ENCODE results near the gene RNF183. TPM values are rescaled to one million over a fixed set of nuclear protein-coding genes. Genes with fewer than 3 reads are reported as not detected.

Gene RNF183
- polyA plus RNA-seq, 3 donors: not detected

GRCh38 chr9:113266174-113266573, 37.0 kb downstream of the RNF183 start:
- Mint-ChIP-seq H3K27ac (peak overlapping the region in 1 of 7 donors; percentile 50), H3K4me3 (no peak overlapping the region), H3K36me3 (peaks cover 55 to 74% of the 10 kb centered on the region in 2 donors), H3K4me1 (no peaks in the 10 kb centered on the region), H3K27me3 (ENCODE audit: low read depth in 3 of 3) (no peaks in the 10 kb centered on the region), H3K9me3 (peaks cover 0 to 1% (median 0%) of the 10 kb centered on the region in 7 donors)
- Histone ChIP-seq H3K79me2 (ENCODE audit: insufficient read depth, low read length) (no peaks in the 10 kb centered on the region), H3K27ac (ENCODE audit: low read depth in 1 of 2, low read length in 2 of 2) (no peak overlapping the region), H3K4me3 (replicated peaks in 1 of 3; ENCODE audit: low read depth in 2 of 3, low read length in 3 of 3) (no peak overlapping the region), H4K20me1 (ENCODE audit: insufficient read depth, low read length) (no peaks in the 10 kb centered on the region), H3K27me3 (ENCODE audit: control insufficient read depth in 2 of 2, insufficient read depth in 2 of 2, low read length in 2 of 2) (no peaks in the 10 kb centered on the region), H3K4me1 (ENCODE audit: control insufficient read depth in 1 of 2, insufficient read depth in 2 of 2, low read length in 2 of 2) (no peaks in the 10 kb centered on the region), H3K36me3 (replicated peaks in 1 of 2; ENCODE audit: control insufficient read depth in 1 of 2, insufficient read depth in 2 of 2, low read length in 2 of 2) (peaks cover 51 to 84% of the 10 kb centered on the region in 2 donors), H3K9me3 (replicated peaks in 1 of 2; ENCODE audit: control insufficient read depth in 1 of 2, insufficient read depth in 1 of 2, low read length in 2 of 2) (no peaks in the 10 kb centered on the region), H3K4me2 (replicated peaks; ENCODE audit: extremely low read depth, low read length, poor library complexity, severe bottlenecking) (no peak overlapping the region), H2AFZ (ENCODE audit: insufficient read depth, low read depth, low read length, poor library complexity, severe bottlenecking) (no peak overlapping the region), H3K9ac (ENCODE audit: insufficient read depth, low read length, poor library complexity, severe bottlenecking) (no peak overlapping the region)
- TF ChIP-seq CTCF (IDR thresholded peaks at IDR 0.05): no peak
- DNase-seq: no peak
- 100% methylated on average over 2 of the region's 3 CpGs for WGBS (ENCODE audit: insufficient coverage)
- intact Hi-C loops (cut with micrococcal nuclease): no loop called here

- intact Hi-C loops (cut with micrococcal nuclease): no loop called here
- no peak overlapping the region for H3K9ac ChIP-seq (ENCODE audit: insufficient read depth, low read length, poor library complexity, severe bottlenecking)
- no peak overlapping the region for H3K4me3 Mint-ChIP-seq
- H4K20me1 ChIP-seq (ENCODE audit: insufficient read depth, low read length): no peaks in the 10 kb centered on the region
- H3K27me3 ChIP-seq (ENCODE audit: control insufficient read depth in 2 of 2, insufficient read depth in 2 of 2, low read length in 2 of 2): no peaks in the 10 kb centered on the region
- H3K79me2 ChIP-seq (ENCODE audit: insufficient read depth, low read length): no peaks in the 10 kb centered on the region
- H3K9me3 ChIP-seq (replicated peaks in 1 of 2; ENCODE audit: control insufficient read depth in 1 of 2, insufficient read depth in 1 of 2, low read length in 2 of 2): no peaks in the 10 kb centered on the region
- H3K36me3 Mint-ChIP-seq: peaks cover 64 to 81% of the 10 kb centered on the region in 2 donors
- no peaks in the 10 kb centered on the region for H3K9me3 Mint-ChIP-seq
- no peak for DNase-seq
- no peak for TF ChIP-seq CTCF (IDR thresholded peaks at IDR 0.05)
- H3K36me3 ChIP-seq (replicated peaks in 1 of 2; ENCODE audit: control insufficient read depth in 1 of 2, insufficient read depth in 2 of 2, low read length in 2 of 2): peaks cover 55 to 84% of the 10 kb centered on the region in 2 donors
- no peaks in the 10 kb centered on the region for H3K4me1 ChIP-seq (ENCODE audit: control insufficient read depth in 1 of 2, insufficient read depth in 2 of 2, low read length in 2 of 2)
- WGBS (ENCODE audit: insufficient coverage): no CpG with 5 or more reads among the region's 1 CpG
- no peak overlapping the region for H2AFZ ChIP-seq (ENCODE audit: insufficient read depth, low read depth, low read length, poor library complexity, severe bottlenecking)
- H3K27ac ChIP-seq (ENCODE audit: low read depth in 1 of 2, low read length in 2 of 2): no peak overlapping the region
- peaks cover 0 to 4% (median 0%) of the 10 kb centered on the region in 3 donors for H3K27me3 Mint-ChIP-seq (ENCODE audit: low read depth in 3 of 3)
- H3K27ac Mint-ChIP-seq: peak overlapping the region in 1 of 7 donors; percentile 47
- H3K4me3 ChIP-seq (replicated peaks in 1 of 3; ENCODE audit: low read depth in 2 of 3, low read length in 3 of 3): no peak overlapping the region
- H3K4me1 Mint-ChIP-seq: no peaks in the 10 kb centered on the region
- no peak overlapping the region for H3K4me2 ChIP-seq (replicated peaks; ENCODE audit: extremely low read depth, low read length, poor library complexity, severe bottlenecking)
Measured at GRCh38 chr9:113261917-113262671, 41.1 kb downstream of the RNF183 start.
